Prostate gland (tissue), 2 donors: Measurements from ENCODE around the gene IMPA2. TPM values are rescaled to one million over a fixed set of nuclear protein-coding genes. Genes with fewer than 3 reads are reported as not detected.

Experiments
- DNase-seq: peaks from one replicate; pipeline ENCODE4 v3.0.0-alpha.2; 2019; ENCODE audit warnings: low spot score
- H3K27ac ChIP-seq, 2 donors: fragments of 200-600 bp; sonication (generic); 2 replicates each; pipeline ENCODE4 v1.5.1; 2017 to 2019
- H3K27me3 ChIP-seq: fragments of 200-600 bp; sonication (generic); replicated peaks from 2 replicates; pipeline ENCODE4 v1.5.1; 2019; ENCODE audit not compliant: insufficient read depth
- H3K36me3 ChIP-seq, 2 donors: fragments of 200-600 bp; sonication (generic); 1 replicate in 1 of 2; 2 replicates in 1 of 2; pipeline versions ENCODE4 v1.5.1 to v1.8.1; 2017 to 2019
- H3K4me1 ChIP-seq: fragments of 200-600 bp; sonication (generic); replicated peaks from 2 replicates; pipeline ENCODE4 v1.5.1; 2019
- H3K4me3 ChIP-seq, 2 donors: fragments of 200-600 bp; sonication (generic); 2 replicates each; pipeline ENCODE4 v1.5.1; 2017 to 2019
- H3K9me3 ChIP-seq: fragments of 200-600 bp; sonication (generic); 2 replicates; pipeline ENCODE4 v1.5.1; 2017
- CTCF ChIP-seq, 4 experiments: fragments of 200-600 bp in 2 of 4; fragments of 450-650 bp in 2 of 4; sonication (generic) in 2 of 4; IDR thresholded peaks; 1 replicate in 3 of 4; 2 replicates in 1 of 4; pipeline ENCODE4 v1.5.1; 2016 to 2019; ENCODE audit warnings: antibody characterized with exemption in 4 of 4, mild to moderate bottlenecking in 2 of 4, moderate library complexity in 2 of 4
- POLR2A ChIP-seq: fragments of 450-650 bp; IDR thresholded peaks from one replicate; pipeline ENCODE4 v1.6.1; 2016; ENCODE audit warnings: antibody characterized with exemption, mild to moderate bottlenecking
- POLR2AphosphoS5 ChIP-seq: sonication (generic); formaldehyde crosslinking; IDR thresholded peaks from one replicate; pipeline ENCODE4 v1.6.1; 2017; ENCODE audit warnings: antibody characterized with exemption
- WGBS: methylation state at CpG from one replicate; pipeline ENCODE4 v1.1.5; 2018; 5-methylcytosine and 5-hydroxymethylcytosine counted together
- intact Hi-C: fragments of 100-400 bp; cut with DNase I; formaldehyde crosslinking; loops from one replicate; pipeline ENCODE4 v1.14.2; 2022
- total RNA-seq, 2 donors: library from RNA; depleted of rRNA; stranded (reverse); fragments of >200 nt; gene quantifications; one replicate each; pipeline ENCODE4 v1.1.0, GENCODE V29; 2016

IMPA2 gene
- total RNA-seq, 2 donors from 2014 or later, result 16.6 to 17.9 TPM

DNA sequence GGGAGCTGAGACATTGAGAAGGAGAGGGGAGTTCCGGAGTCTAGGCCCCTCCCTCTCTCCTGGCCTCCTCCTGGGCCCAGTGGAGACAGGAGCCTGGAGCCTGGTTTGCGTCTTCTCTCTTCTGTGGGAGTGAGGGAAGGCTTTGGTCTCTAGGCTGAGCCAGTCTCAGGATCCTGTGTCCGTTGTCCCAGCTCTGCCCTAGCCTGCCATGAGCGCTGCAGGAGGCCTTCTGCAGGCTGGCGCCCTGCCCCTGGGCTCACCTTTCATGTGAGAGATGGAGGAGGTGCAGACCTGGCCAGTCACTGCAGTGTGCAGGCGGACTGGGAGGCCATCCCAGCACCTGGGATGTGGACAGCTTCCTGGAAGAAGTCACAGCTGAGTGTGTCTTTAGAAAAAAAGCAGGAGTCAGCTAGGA lies 8.7 kb downstream of the IMPA2 start:
- Histone ChIP-seq H3K27ac (no peak overlapping the region), H3K4me3 (no peak overlapping the region), H3K4me1 (no peaks in the 10 kb centered on the region), H3K36me3 (no peaks in the 10 kb centered on the region), H3K9me3 (no peaks in the 10 kb centered on the region), H3K27me3 (no peaks in the 10 kb centered on the region)
- intact Hi-C loops, result no loop called here
- no peak for TF ChIP-seq POLR2AphosphoS5
- no peak for TF ChIP-seq CTCF (IDR thresholded peaks at IDR 0.05)
- TF ChIP-seq POLR2A, result no peak
- 66% methylated on average over 6 of the region's 6 CpGs for WGBS
- no peak for DNase-seq

DNA sequence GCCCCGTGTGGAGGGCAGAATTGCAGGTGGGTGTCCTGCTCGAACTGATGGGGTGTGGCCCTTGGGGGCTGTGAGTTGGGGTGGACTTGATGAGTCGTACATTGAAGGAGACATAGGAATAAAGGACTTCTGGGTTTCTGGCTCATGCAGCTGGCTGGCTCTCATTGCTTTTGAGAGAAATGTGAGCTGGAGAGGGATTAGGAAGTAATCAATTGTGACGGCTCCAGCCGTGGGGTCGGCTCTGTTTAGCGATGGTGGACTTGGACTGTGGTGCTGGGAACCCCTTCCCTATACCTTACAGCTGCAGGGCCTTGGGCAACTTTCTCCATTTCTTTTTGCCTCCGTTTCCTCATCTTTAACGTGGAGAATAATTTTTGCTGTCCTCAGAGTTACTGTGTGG lies 9.2 kb downstream of the IMPA2 start:
- Histone ChIP-seq H3K27me3 (no peaks in the 10 kb centered on the region), H3K9me3 (no peaks in the 10 kb centered on the region), H3K4me3 (no peak overlapping the region), H3K4me1 (no peaks in the 10 kb centered on the region), H3K27ac (no peak overlapping the region), H3K36me3 (no peaks in the 10 kb centered on the region)
- no peak for TF ChIP-seq CTCF (IDR thresholded peaks at IDR 0.05)
- TF ChIP-seq POLR2AphosphoS5, result no peak
- TF ChIP-seq POLR2A, result no peak
- intact Hi-C loops, result no loop called here
- 73% methylated on average over 9 of the region's 9 CpGs for WGBS
- no peak for DNase-seq

DNA sequence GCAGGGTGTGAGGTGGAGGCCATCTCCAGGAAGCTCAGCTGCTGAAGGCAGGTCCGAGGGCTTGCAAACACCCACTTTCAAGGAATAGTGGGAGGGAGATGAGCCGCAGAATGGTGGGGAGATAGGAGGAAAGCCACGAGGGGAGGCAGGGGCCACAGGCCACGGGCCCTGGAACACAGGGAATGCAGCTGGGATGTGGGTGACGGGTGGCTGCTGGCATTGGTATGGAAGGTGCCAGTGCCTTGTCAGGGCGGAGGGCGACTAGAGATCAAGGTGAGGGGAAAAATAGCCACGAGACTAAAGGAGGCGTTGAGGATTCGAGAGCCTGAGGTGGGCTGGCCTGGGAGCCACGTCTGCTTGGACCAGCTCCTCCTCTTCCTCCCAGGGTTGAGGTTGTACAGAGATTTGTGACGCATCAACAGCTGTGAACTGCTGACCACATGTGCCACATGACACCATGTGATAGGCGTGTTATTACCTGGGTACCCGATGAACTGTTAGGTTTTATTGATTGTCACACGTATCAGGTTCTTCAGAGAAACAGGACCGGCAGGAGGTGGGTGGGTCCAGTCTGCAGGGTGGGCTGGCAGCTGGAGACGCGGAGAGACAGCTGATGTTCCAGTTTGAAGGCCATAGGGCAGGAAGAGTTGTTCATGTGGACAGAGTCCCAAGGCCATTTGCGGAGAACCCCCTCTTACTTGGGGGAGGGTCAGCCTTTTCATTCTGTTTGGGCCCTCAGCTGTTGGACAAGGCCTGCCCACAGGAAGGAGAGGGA lies 9.9 kb downstream of the IMPA2 start:
- H3K27me3 ChIP-seq, result no peaks in the 10 kb centered on the region
- intact Hi-C loops, result no loop called here
- no peak for TF ChIP-seq POLR2AphosphoS5
- TF ChIP-seq POLR2A, result no peak
- no peaks in the 10 kb centered on the region for H3K36me3 ChIP-seq
- no peaks in the 10 kb centered on the region for H3K9me3 ChIP-seq
- no peak overlapping the region for H3K4me3 ChIP-seq
- 90% methylated on average over 19 of the region's 19 CpGs for WGBS
- no peak for DNase-seq
- H3K27ac ChIP-seq, result no peak overlapping the region
- H3K4me1 ChIP-seq, result no peaks in the 10 kb centered on the region

- H3K27me3 ChIP-seq, result no peaks in the 10 kb centered on the region
- TF ChIP-seq POLR2AphosphoS5, result no peak
- no peak for TF ChIP-seq CTCF (IDR thresholded peaks at IDR 0.05)
- TF ChIP-seq POLR2A, result no peak
- H3K4me3 ChIP-seq, result no peak overlapping the region
- DNase-seq, result no peak
- 87% methylated on average over 12 of the region's 12 CpGs for WGBS
- no peaks in the 10 kb centered on the region for H3K36me3 ChIP-seq
- no peaks in the 10 kb centered on the region for H3K4me1 ChIP-seq
- intact Hi-C loops, result no loop called here
- no peaks in the 10 kb centered on the region for H3K9me3 ChIP-seq
- no peak overlapping the region for H3K27ac ChIP-seq
These were observed 10.9 kb downstream of the IMPA2 start for GRCh38 chr18:11992096-11992790.

GRCh38 chr18:11993264-11993916 lies 12.1 kb downstream of the IMPA2 start:
- TF ChIP-seq POLR2A, result no peak
- no peak for TF ChIP-seq POLR2AphosphoS5
- TF ChIP-seq CTCF (IDR thresholded peaks at IDR 0.05), result no peak
- no peak overlapping the region for H3K27ac ChIP-seq
- no peaks in the 10 kb centered on the region for H3K27me3 ChIP-seq
- H3K36me3 ChIP-seq, result no peaks in the 10 kb centered on the region
- no peak overlapping the region for H3K4me3 ChIP-seq
- no peak for DNase-seq
- no peaks in the 10 kb centered on the region for H3K4me1 ChIP-seq
- intact Hi-C loops, result no loop called here
- WGBS, result 91% methylated on average over 10 of the region's 11 CpGs
- no peaks in the 10 kb centered on the region for H3K9me3 ChIP-seq
